GM19240 (cell line): ENCODE data around the gene DCAF11.

ENCODE experiments used
- DNase-seq: peaks from one replicate; pipeline ENCODE4 v3.0.0; 2011; ENCODE audit warnings: low spot score; ENCODE audit not compliant: insufficient read length

The DCAF11 gene

GRCh38 chr14:24138396-24139271, 24.1 kb downstream of the DCAF11 start:
- no peak for DNase-seq

GRCh38 chr14:24139272-24139934, 24.8 kb downstream of the DCAF11 start:
- DNase-seq = no peak

GRCh38 chr14:24141097-24141880, 26.7 kb downstream of the DCAF11 start, which contains the start of gene EMC9:
Gene EMC9 (minus strand): TSS chr14:24141591. CDS start chr14:24141304, 287 bp downstream.
- DNase-seq = peak; percentile 94

GRCh38 chr14:24143511-24143910, 28.9 kb downstream of the DCAF11 start:
- no peak for DNase-seq

GRCh38 chr14:24144451-24144850, 29.9 kb downstream of the DCAF11 start:
- DNase-seq = no peak

GRCh38 chr14:24145219-24145618, 30.6 kb downstream of the DCAF11 start:
- DNase-seq = no peak

GRCh38 chr14:24145690-24146452, 31.3 kb downstream of the DCAF11 start:
- DNase-seq = no peak

- peak; percentile 94 for DNase-seq
Measured at GRCh38 chr14:24146453-24146977, 31.9 kb downstream of the DCAF11 start, which contains the start of gene PSME2. Gene PSME2 (minus strand): TSS chr14:24146610. CDS start chr14:24146581, 29 bp downstream.

GRCh38 chr14:24146978-24147760, 32.6 kb downstream of the DCAF11 start, which contains the start of gene RNF31:
Gene RNF31 (plus strand): TSS chr14:24147498. CDS start chr14:24147699, 201 bp downstream.
- peak; percentile 97 for DNase-seq

GRCh38 chr14:24147761-24148428, 33.3 kb downstream of the DCAF11 start:
- DNase-seq = no peak

GRCh38 chr14:24149302-24149969, 34.9 kb downstream of the DCAF11 start:
- DNase-seq = no peak

- DNase-seq = no peak
Measured at GRCh38 chr14:24150061-24150460, 35.5 kb downstream of the DCAF11 start.

GRCh38 chr14:24150567-24150966, 36.0 kb downstream of the DCAF11 start:
- no peak for DNase-seq

GRCh38 chr14:24150993-24151392, 36.4 kb downstream of the DCAF11 start:
- no peak for DNase-seq

GRCh38 chr14:24151404-24152080, 37.0 kb downstream of the DCAF11 start:
- no peak for DNase-seq

- DNase-seq = no peak
Measured at GRCh38 chr14:24155100-24155499, 40.5 kb downstream of the DCAF11 start.

- DNase-seq = no peak
Measured at GRCh38 chr14:24156840-24157239, 42.3 kb downstream of the DCAF11 start.

GRCh38 chr14:24157331-24157730, 42.8 kb downstream of the DCAF11 start:
- DNase-seq = no peak
